ENCODE measurements around the gene ACAD11.

- TF ChIP-seq CTCF (conservative IDR thresholded peaks at IDR 0.05; ENCODE audit: low read length) (no peak), EZH2phosphoT487 (IDR thresholded peaks at IDR 0.05; ENCODE audit: borderline replicate concordance, low read depth, low read length) (no peak)
These were observed 35.4 kb upstream of the ACAD11 start for GRCh38 chr3:132694991-132695390.

Data from OCI-LY7 (cell line).